ENCODE data around the gene LYRM4. TPM values are rescaled to one million over a fixed set of nuclear protein-coding genes. Genes with fewer than 3 reads are reported as not detected.
A peak's percentile ranks its signal among the peaks of the same experiment; 100 is the strongest.

The LYRM4 gene
- total and polyA plus RNA-seq, 9 of the 15 experiments (the other 6 are each of a cell fraction or from before 2014, with no cell fraction given): 24.2 to 69.4 (median 41.8) TPM

DNA sequence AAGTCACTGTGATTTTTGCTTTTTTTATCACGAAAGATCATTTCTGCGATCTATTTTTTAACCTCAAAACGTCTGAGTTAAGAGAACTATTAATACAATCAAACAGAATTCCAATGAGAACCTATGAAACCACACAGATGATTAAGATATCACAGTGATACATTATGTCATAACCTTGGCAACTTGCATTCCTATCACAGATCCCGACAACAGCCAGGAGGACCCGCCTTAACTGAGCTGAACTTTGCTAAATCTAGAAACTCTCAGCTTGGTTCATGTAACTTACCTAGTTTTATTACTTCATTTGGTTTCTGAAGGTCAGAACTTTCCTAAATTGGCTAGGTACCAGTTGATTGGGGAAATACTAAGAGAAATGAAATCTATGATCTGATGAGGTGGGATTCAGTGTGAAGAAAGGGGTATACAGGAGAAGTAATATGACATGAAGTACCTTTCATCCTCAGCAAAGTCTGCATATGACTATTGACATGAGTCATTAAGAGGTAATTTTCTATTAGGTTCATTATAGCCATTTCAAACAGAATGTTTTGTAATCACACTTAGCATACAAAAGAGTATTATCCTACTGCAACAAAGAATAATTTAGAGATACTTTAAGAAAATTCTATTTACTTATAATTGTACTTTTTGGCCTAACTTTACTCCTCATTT lies 11.2 kb downstream of the LYRM4 start (continued):
- TF ChIP-seq, protein P1, sequence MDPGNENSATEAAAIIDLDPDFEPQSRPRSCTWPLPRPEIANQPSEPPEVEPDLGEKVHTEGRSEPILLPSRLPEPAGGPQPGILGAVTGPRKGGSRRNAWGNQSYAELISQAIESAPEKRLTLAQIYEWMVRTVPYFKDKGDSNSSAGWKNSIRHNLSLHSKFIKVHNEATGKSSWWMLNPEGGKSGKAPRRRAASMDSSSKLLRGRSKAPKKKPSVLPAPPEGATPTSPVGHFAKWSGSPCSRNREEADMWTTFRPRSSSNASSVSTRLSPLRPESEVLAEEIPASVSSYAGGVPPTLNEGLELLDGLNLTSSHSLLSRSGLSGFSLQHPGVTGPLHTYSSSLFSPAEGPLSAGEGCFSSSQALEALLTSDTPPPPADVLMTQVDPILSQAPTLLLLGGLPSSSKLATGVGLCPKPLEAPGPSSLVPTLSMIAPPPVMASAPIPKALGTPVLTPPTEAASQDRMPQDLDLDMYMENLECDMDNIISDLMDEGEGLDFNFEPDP (CRISPR knock-in tag; IDR thresholded peaks at IDR 0.05): no peak
- TF ChIP-seq, protein P2, sequence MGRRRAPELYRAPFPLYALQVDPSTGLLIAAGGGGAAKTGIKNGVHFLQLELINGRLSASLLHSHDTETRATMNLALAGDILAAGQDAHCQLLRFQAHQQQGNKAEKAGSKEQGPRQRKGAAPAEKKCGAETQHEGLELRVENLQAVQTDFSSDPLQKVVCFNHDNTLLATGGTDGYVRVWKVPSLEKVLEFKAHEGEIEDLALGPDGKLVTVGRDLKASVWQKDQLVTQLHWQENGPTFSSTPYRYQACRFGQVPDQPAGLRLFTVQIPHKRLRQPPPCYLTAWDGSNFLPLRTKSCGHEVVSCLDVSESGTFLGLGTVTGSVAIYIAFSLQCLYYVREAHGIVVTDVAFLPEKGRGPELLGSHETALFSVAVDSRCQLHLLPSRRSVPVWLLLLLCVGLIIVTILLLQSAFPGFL (CRISPR knock-in tag; IDR thresholded peaks at IDR 0.05): no peak
- TF ChIP-seq SNIP1 (IDR thresholded peaks at IDR 0.05; ENCODE audit: low read depth): no peak
- TF ChIP-seq NFIX (CRISPR knock-in tag; IDR thresholded peaks at IDR 0.05; ENCODE audit: low read depth): no peak

DNA sequence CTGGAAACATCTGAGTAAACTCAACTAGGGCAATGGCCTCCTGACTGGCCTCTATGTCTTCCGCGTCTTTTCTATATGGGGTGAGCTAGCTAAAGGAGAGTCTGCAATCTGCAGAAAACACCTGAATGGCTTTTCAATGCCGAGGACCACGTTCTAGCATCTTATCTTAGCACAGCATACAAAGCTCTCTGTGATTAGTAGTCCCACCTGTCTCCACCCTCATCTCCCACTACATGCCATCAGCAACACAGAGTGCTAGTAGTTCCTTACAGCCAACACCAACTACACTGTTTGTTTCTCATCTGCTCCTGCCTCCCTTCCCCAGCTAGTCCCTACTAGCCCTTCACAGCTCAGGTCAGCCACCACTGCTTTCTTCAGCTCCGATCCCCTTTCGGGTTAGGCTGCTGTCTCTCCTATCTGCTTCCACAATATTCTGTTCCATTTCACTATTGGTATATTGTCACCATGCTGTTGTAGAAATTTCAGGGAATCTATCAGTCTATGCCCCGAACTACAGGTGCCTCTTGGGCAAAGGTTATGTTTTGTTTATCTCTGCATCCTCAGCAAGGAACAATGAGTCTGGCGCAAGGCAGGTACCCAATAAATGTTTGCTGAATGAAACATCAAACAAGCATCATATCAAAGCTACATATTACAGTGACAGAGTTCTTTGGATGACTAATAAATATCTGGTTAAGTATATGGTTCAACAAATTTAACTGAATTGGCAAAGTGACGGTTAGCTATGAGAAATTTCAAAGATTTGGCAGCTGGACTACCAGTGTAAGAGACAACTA lies 12.2 kb downstream of the LYRM4 start:
- ChIA-PET POLR2A (interaction anchor here (0.8 to 1.2 kb wide), 5 partner anchors 9 to 58 kb away, joined by 3 to 4 read pairs (median 3); no protein-coding TSS in a partner anchor), CTCF (ENCODE audit: low intra/inter-chr PET ratio) (no interaction called here)
- intact Hi-C loops (cut with micrococcal nuclease): no loop called here
- Histone ChIP-seq H2AFZ (ENCODE audit: low read depth, low read length) (no peak overlapping the region), H3K4me3 (no peak overlapping the region), H3K27ac (ENCODE audit: extremely low read depth, low read depth, low read length) (no peak overlapping the region), H3K36me3 (ENCODE audit: control insufficient read depth, insufficient read depth, low read length) (peaks cover 45% of the 10 kb centered on the region; the same call in 2 of the 3 replicates), H3K9ac (ENCODE audit: insufficient read depth in 1 of 2, low read depth in 2 of 2, low read length in 2 of 2) (no peak overlapping the region), H3K9me3 (replicated peaks; ENCODE audit: control insufficient read depth, insufficient read depth, low read depth, low read length) (0 out of 2 replicates have a peak, but pooled peaks cover 2% of the 10 kb centered on the region), H3K27me3 (ENCODE audit: control insufficient read depth in 2 of 2, insufficient read depth in 2 of 2, low read length in 2 of 2) (no peaks in the 10 kb centered on the region; a peak in 1 of 5 replicates), H4K20me1 (replicated peaks; ENCODE audit: control insufficient read depth, insufficient read depth, low read length) (peaks cover 8% of the 10 kb centered on the region; the same call in 1 of the 2 replicates), H3K9me1 (ENCODE audit: control insufficient read depth, insufficient read depth, low read length) (no peaks in the 10 kb centered on the region), H3K79me2 (ENCODE audit: control insufficient read depth, insufficient read depth, low read length) (peaks cover 75% of the 10 kb centered on the region), H3K4me2 (ENCODE audit: insufficient read depth, low read length) (no peak overlapping the region), H3K4me1 (replicated peaks in 1 of 2; ENCODE audit: control insufficient read depth in 2 of 2, insufficient read depth in 2 of 2, low read length in 2 of 2) (peaks cover 0 to 3% of the 10 kb centered on the region in 2 experiments; a peak in 1 of 5 replicates)
- 67% methylated on average over 9 of the region's 9 CpGs for WGBS (ENCODE audit: insufficient coverage, low coverage, missing lambda C conversion rate)
- BruUV-seq (replicated peaks): no TSS peak
- FAIRE-seq (peak; percentile 37), ATAC-seq (peak; percentile 74), DNase-seq (ENCODE audit: extremely low read depth in 1 of 4, low spot score in 3 of 4) (peak in 2 of 4 experiments; percentile 29 to 31)
- TF ChIP-seq POLR2B (IDR thresholded peaks at IDR 0.05; ENCODE audit: low read depth, partially characterized antibody): no peak
- peak; percentile 54 for TF ChIP-seq CBFA2T2 (conservative IDR thresholded peaks at IDR 0.05)
- TF ChIP-seq TCF3 (CRISPR knock-in tag; IDR thresholded peaks at IDR 0.05): peak; percentile 31; the same call in 1 of the 2 replicates
- peak; percentile 72 for TF ChIP-seq CBFA2T3 (IDR thresholded peaks at IDR 0.05)
- TF ChIP-seq TAL1 (IDR thresholded peaks at IDR 0.05): peak; percentile 34; the same call in 1 of the 2 replicates
- no peak for TF ChIP-seq DNMT1 (IDR thresholded peaks at IDR 0.05)
- in situ Hi-C loops (cut with MboI): no loop called here

All from K562 (cell line).